Activated gamma-delta T cell treated with Interleukin-2 at 50 U/mL for 16 hours (primary cell): ENCODE measurements around the gene TSEN15.

ENCODE experiments used
- DNase-seq: peaks from one replicate; pipeline ENCODE4 v3.0.0-alpha.2; 2020

The TSEN15 gene

GRCh38 chr1:184051485-184052193 is at the start of gene TSEN15:
Gene TSEN15 (plus strand): TSS chr1:184051730. CDS start chr1:184051756, 26 bp downstream.
- DNase-seq = peak; percentile 71

GRCh38 chr1:184002071-184002470 is 49.5 kb upstream of the TSEN15 start:
- DNase-seq = no peak

- no peak for DNase-seq
Measured at GRCh38 chr1:184004935-184005334, 46.6 kb upstream of the TSEN15 start.

- DNase-seq = no peak
Measured at GRCh38 chr1:184005506-184005905, 46.0 kb upstream of the TSEN15 start.

GRCh38 chr1:184010788-184011187 is 40.7 kb upstream of the TSEN15 start:
- no peak for DNase-seq

- DNase-seq = no peak
Measured at GRCh38 chr1:184012187-184012586, 39.3 kb upstream of the TSEN15 start.

- DNase-seq = no peak
Measured at GRCh38 chr1:184014271-184014670, 37.3 kb upstream of the TSEN15 start.

GRCh38 chr1:184016169-184016568 is 35.4 kb upstream of the TSEN15 start:
- no peak for DNase-seq

GRCh38 chr1:184017306-184017705 is 34.2 kb upstream of the TSEN15 start:
- no peak for DNase-seq

GRCh38 chr1:184018622-184019021 is 32.9 kb upstream of the TSEN15 start:
- no peak for DNase-seq

- no peak for DNase-seq
Measured at GRCh38 chr1:184019069-184019468, 32.5 kb upstream of the TSEN15 start.

GRCh38 chr1:184019506-184019905 is 32.0 kb upstream of the TSEN15 start:
- no peak for DNase-seq

GRCh38 chr1:184020328-184020727 is 31.2 kb upstream of the TSEN15 start:
- no peak for DNase-seq

- DNase-seq = no peak
Measured at GRCh38 chr1:184020855-184021254, 30.7 kb upstream of the TSEN15 start.

GRCh38 chr1:184021728-184022127 is 29.8 kb upstream of the TSEN15 start:
- DNase-seq = no peak

- DNase-seq = no peak
Measured at GRCh38 chr1:184022668-184023067, 28.9 kb upstream of the TSEN15 start.

- no peak for DNase-seq
Measured at GRCh38 chr1:184023171-184023570, 28.4 kb upstream of the TSEN15 start.

GRCh38 chr1:184025242-184025675 is 26.3 kb upstream of the TSEN15 start:
- DNase-seq = no peak

GRCh38 chr1:184027826-184028695 is 23.5 kb upstream of the TSEN15 start:
- no peak for DNase-seq

- no peak for DNase-seq
Measured at GRCh38 chr1:184028854-184029623, 22.5 kb upstream of the TSEN15 start.

GRCh38 chr1:184030433-184031091 is 21.0 kb upstream of the TSEN15 start:
- no peak for DNase-seq

GRCh38 chr1:184031092-184031408 is 20.5 kb upstream of the TSEN15 start:
- no peak for DNase-seq
